ENCODE data around the gene CFAP221. TPM values are rescaled to one million over a fixed set of nuclear protein-coding genes. Genes with fewer than 3 reads are reported as not detected.

CFAP221 gene
- total RNA-seq, 3 donors from 2014 or later (not counting 1 experiment from before 2014, with no cell fraction given): not detected

- intact Hi-C loops (cut with micrococcal nuclease): no loop called here
- ATAC-seq (no peak), DNase-seq (no peak)
- Histone ChIP-seq H3K4me1 (ENCODE audit: control insufficient read depth, insufficient read depth, low read length) (no peaks in the 10 kb centered on the region), H3K36me3 (ENCODE audit: control insufficient read depth, insufficient read depth, low read length) (no peaks in the 10 kb centered on the region), H3K4me3 (ENCODE audit: low read length) (no peak overlapping the region), H3K27me3 (ENCODE audit: control insufficient read depth, insufficient read depth, low read length) (no peaks in the 10 kb centered on the region), H3K27ac (ENCODE audit: low read length) (no peak overlapping the region), H3K9me3 (ENCODE audit: control insufficient read depth, insufficient read depth, low read length) (no peaks in the 10 kb centered on the region)
- Mint-ChIP-seq H3K9me3 (no peaks in the 10 kb centered on the region), H3K4me3 (no peak overlapping the region), H3K4me1 (peaks cover 6% of the 10 kb centered on the region in 2 donors), H3K36me3 (no peaks in the 10 kb centered on the region), H3K27me3 (ENCODE audit: low read depth in 2 of 2) (peaks cover 8 to 30% of the 10 kb centered on the region in 2 donors), H3K27ac (no peak overlapping the region)
- 81% methylated on average over 8 of the region's 8 CpGs for WGBS (ENCODE audit: insufficient coverage)
- TF ChIP-seq CTCF (IDR thresholded peaks at IDR 0.05): no peak
Measured at GRCh38 chr2:119657466-119658145, 113.4 kb downstream of the CFAP221 start.

- WGBS (ENCODE audit: insufficient coverage): 60% methylated on average over 6 of the region's 8 CpGs
- Histone ChIP-seq H3K27me3 (ENCODE audit: control insufficient read depth, insufficient read depth, low read length) (no peaks in the 10 kb centered on the region), H3K36me3 (ENCODE audit: control insufficient read depth, insufficient read depth, low read length) (no peaks in the 10 kb centered on the region), H3K27ac (ENCODE audit: low read length) (no peak overlapping the region), H3K4me3 (ENCODE audit: low read length) (no peak overlapping the region), H3K4me1 (ENCODE audit: control insufficient read depth, insufficient read depth, low read length) (peaks cover 2% of the 10 kb centered on the region), H3K9me3 (ENCODE audit: control insufficient read depth, insufficient read depth, low read length) (no peaks in the 10 kb centered on the region)
- ATAC-seq (peak; percentile 50 to 61 (median 55)), DNase-seq (peak in 1 of 2 donors; percentile 68)
- H3K36me3 Mint-ChIP-seq: peaks cover 4% of the 10 kb centered on the region
- H3K4me1 Mint-ChIP-seq: peaks cover 13 to 16% of the 10 kb centered on the region in 2 donors
- no peak overlapping the region for H3K27ac Mint-ChIP-seq
- H3K9me3 Mint-ChIP-seq: no peaks in the 10 kb centered on the region
- intact Hi-C loops (cut with micrococcal nuclease): loop anchor here (5.0 kb wide), 1 partner anchor 777 kb away; no protein-coding TSS in a partner anchor
- peaks cover 11 to 24% of the 10 kb centered on the region in 2 donors for H3K27me3 Mint-ChIP-seq (ENCODE audit: low read depth in 2 of 2)
- no peak overlapping the region for H3K4me3 Mint-ChIP-seq
- peak; percentile 73 for TF ChIP-seq CTCF (IDR thresholded peaks at IDR 0.05)
Measured at GRCh38 chr2:119659601-119660342, 115.5 kb downstream of the CFAP221 start.

GRCh38 chr2:119660343-119660658, 116.1 kb downstream of the CFAP221 start:
- intact Hi-C loops (cut with micrococcal nuclease): loop anchor here (5.0 kb wide), 1 partner anchor 778 kb away; no protein-coding TSS in a partner anchor
- peak; percentile 34 for TF ChIP-seq CTCF (IDR thresholded peaks at IDR 0.05)
- no peak overlapping the region for H3K27ac Mint-ChIP-seq
- H3K9me3 Mint-ChIP-seq: no peaks in the 10 kb centered on the region
- WGBS (ENCODE audit: insufficient coverage): 62% methylated on average over 7 of the region's 7 CpGs
- H3K36me3 ChIP-seq (ENCODE audit: control insufficient read depth, insufficient read depth, low read length): no peaks in the 10 kb centered on the region
- H3K9me3 ChIP-seq (ENCODE audit: control insufficient read depth, insufficient read depth, low read length): no peaks in the 10 kb centered on the region
- peaks cover 13 to 16% of the 10 kb centered on the region in 2 donors for H3K4me1 Mint-ChIP-seq
- H3K27me3 Mint-ChIP-seq (ENCODE audit: low read depth in 2 of 2): peaks cover 12 to 24% of the 10 kb centered on the region in 2 donors
- H3K36me3 Mint-ChIP-seq: peaks cover 10% of the 10 kb centered on the region
- H3K27ac ChIP-seq (ENCODE audit: low read length): no peak overlapping the region
- peaks cover 2% of the 10 kb centered on the region for H3K4me1 ChIP-seq (ENCODE audit: control insufficient read depth, insufficient read depth, low read length)
- H3K4me3 Mint-ChIP-seq: no peak overlapping the region
- no peaks in the 10 kb centered on the region for H3K27me3 ChIP-seq (ENCODE audit: control insufficient read depth, insufficient read depth, low read length)
- ATAC-seq: no peak
- no peak overlapping the region for H3K4me3 ChIP-seq (ENCODE audit: low read length)
- DNase-seq: no peak

Measured in natural killer cell (primary cell).